Activated naive CD8-positive, alpha-beta T cell treated with anti-CD3 and anti-CD28 coated beads, Interleukin-2, amount 10 ng/mL, durations not matched to agents 7 days and 5 days (primary cell): ENCODE measurements around the gene LTO1. TPM values are rescaled to one million over a fixed set of nuclear protein-coding genes. Genes with fewer than 3 reads are reported as not detected.

Experiments
- ATAC-seq: fragments of 150-1000 bp; cut with Tn5 transposase; one replicate; pipeline ENCODE4 v1.10.0; 2021; ENCODE audit warnings: low read depth, moderate library complexity
- POLR2A ChIA-PET: fragments of 350-600 bp; sonication (Branson Sonifier 250); formaldehyde crosslinking; loops from one replicate; lab custom pipeline; 2021; ENCODE audit warnings: antibody characterized with exemption; lab: Charles Lee
- DNase-seq: peaks from one replicate; pipeline ENCODE4 v3.0.0; 2021
- H3K27ac Mint-ChIP-seq: one replicate; pipeline ENCODE4 v1.8.0; 2022; ENCODE audit warnings: mild to moderate bottlenecking, mixed read lengths
- H3K27me3 Mint-ChIP-seq: one replicate; pipeline ENCODE4 v1.8.0; 2022; ENCODE audit warnings: mild to moderate bottlenecking, moderate library complexity, mixed read lengths
- H3K36me3 Mint-ChIP-seq: one replicate; pipeline ENCODE4 v1.8.0; 2021; ENCODE audit warnings: mild to moderate bottlenecking, mixed read lengths
- H3K4me1 Mint-ChIP-seq: one replicate; pipeline ENCODE4 v1.8.0; 2021; ENCODE audit warnings: mixed read lengths
- H3K4me3 Mint-ChIP-seq: one replicate; pipeline ENCODE4 v1.8.0; 2022; ENCODE audit warnings: mild to moderate bottlenecking, moderate library complexity, mixed read lengths
- H3K9me3 Mint-ChIP-seq: one replicate; pipeline ENCODE4 v1.8.0; 2021; ENCODE audit warnings: mixed read lengths
- total RNA-seq, 2 experiments: library from RNA; stranded (reverse); gene quantifications; one replicate each; pipeline ENCODE4 v1.2.3, GENCODE V29; 2021

LTO1 gene
- total RNA-seq, 2 experiments from 2014 or later, result 35.0 to 37.1 TPM

DNA sequence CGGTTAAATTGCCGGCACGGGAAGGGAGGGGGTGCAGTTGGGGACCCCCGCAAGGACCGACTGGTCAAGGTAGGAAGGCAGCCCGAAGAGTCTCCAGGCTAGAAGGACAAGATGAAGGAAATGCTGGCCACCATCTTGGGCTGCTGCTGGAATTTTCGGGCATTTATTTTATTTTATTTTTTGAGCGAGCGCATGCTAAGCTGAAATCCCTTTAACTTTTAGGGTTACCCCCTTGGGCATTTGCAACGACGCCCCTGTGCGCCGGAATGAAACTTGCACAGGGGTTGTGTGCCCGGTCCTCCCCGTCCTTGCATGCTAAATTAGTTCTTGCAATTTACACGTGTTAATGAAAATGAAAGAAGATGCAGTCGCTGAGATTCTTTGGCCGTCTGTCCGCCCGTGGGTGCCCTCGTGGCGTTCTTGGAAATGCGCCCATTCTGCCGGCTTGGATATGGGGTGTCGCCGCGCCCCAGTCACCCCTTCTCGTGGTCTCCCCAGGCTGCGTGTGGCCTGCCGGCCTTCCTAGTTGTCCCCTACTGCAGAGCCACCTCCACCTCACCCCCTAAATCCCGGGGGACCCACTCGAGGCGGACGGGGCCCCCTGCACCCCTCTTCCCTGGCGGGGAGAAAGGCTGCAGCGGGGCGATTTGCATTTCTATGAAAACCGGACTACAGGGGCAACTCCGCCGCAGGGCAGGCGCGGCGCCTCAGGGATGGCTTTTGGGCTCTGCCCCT, 34.7 kb downstream of the LTO1 start:
- Mint-ChIP-seq H3K27me3 (peaks cover 50% of the 10 kb centered on the region), H3K4me3 (peak overlapping the region; percentile 33), H3K36me3 (no peaks in the 10 kb centered on the region), H3K4me1 (peaks cover 14% of the 10 kb centered on the region), H3K27ac (no peak overlapping the region), H3K9me3 (no peaks in the 10 kb centered on the region)
- ATAC-seq (no peak), DNase-seq (no peak)
- POLR2A ChIA-PET, result no interaction called here

DNA sequence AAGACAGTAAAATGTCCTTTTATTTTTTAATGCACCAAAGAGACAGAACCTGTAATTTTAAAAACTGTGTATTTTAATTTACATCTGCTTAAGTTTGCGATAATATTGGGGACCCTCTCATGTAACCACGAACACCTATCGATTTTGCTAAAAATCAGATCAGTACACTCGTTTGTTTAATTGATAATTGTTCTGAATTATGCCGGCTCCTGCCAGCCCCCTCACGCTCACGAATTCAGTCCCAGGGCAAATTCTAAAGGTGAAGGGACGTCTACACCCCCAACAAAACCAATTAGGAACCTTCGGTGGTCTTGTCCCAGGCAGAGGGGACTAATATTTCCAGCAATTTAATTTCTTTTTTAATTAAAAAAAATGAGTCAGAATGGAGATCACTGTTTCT, 35.3 kb downstream of the LTO1 start:
- Mint-ChIP-seq H3K4me1 (peaks cover 14% of the 10 kb centered on the region), H3K27ac (no peak overlapping the region)
- POLR2A ChIA-PET, result no interaction called here

GRCh38 chr11:69638941-69639681, 36.0 kb downstream of the LTO1 start:
- no peak for ATAC-seq
- H3K4me3 Mint-ChIP-seq, result no peak overlapping the region
- peaks cover 59% of the 10 kb centered on the region for H3K27me3 Mint-ChIP-seq
- POLR2A ChIA-PET, result no interaction called here
- H3K27ac Mint-ChIP-seq, result no peak overlapping the region
- H3K9me3 Mint-ChIP-seq, result no peaks in the 10 kb centered on the region
- DNase-seq, result no peak
- H3K4me1 Mint-ChIP-seq, result peaks cover 14% of the 10 kb centered on the region
- H3K36me3 Mint-ChIP-seq, result no peaks in the 10 kb centered on the region

More for the DNA sequence above, 35.3 kb downstream of the LTO1 start:
- Mint-ChIP-seq H3K9me3 (no peaks in the 10 kb centered on the region), H3K4me3 (no peak overlapping the region), H3K36me3 (no peaks in the 10 kb centered on the region), H3K27me3 (peaks cover 53% of the 10 kb centered on the region)
- ATAC-seq (no peak), DNase-seq (no peak)

- peaks cover 67% of the 10 kb centered on the region for H3K27me3 Mint-ChIP-seq
- ATAC-seq (no peak), DNase-seq (no peak)
- H3K9me3 Mint-ChIP-seq, result no peaks in the 10 kb centered on the region
- peak overlapping the region; percentile 22 for H3K4me3 Mint-ChIP-seq
- H3K27ac Mint-ChIP-seq, result peak overlapping the region; percentile 72
- no peaks in the 10 kb centered on the region for H3K36me3 Mint-ChIP-seq
- POLR2A ChIA-PET, result interaction anchor here (0.7 kb wide), 1 partner anchor 365 kb away, joined by 3 read pairs; no protein-coding TSS in a partner anchor
- H3K4me1 Mint-ChIP-seq, result peaks cover 14% of the 10 kb centered on the region
Measured at GRCh38 chr11:69637941-69638871, 36.9 kb downstream of the LTO1 start.

GRCh38 chr11:69637198-69637940, 37.8 kb downstream of the LTO1 start:
- Mint-ChIP-seq H3K4me3 (peak overlapping the region; percentile 44), H3K27ac (no peak overlapping the region), H3K36me3 (no peaks in the 10 kb centered on the region), H3K27me3 (peaks cover 73% of the 10 kb centered on the region), H3K4me1 (peaks cover 14% of the 10 kb centered on the region), H3K9me3 (no peaks in the 10 kb centered on the region)
- POLR2A ChIA-PET, result interaction anchor here (0.7 kb wide), 1 partner anchor 364 kb away, joined by 3 read pairs; no protein-coding TSS in a partner anchor
- DNase-seq (no peak), ATAC-seq (no peak)

DNA sequence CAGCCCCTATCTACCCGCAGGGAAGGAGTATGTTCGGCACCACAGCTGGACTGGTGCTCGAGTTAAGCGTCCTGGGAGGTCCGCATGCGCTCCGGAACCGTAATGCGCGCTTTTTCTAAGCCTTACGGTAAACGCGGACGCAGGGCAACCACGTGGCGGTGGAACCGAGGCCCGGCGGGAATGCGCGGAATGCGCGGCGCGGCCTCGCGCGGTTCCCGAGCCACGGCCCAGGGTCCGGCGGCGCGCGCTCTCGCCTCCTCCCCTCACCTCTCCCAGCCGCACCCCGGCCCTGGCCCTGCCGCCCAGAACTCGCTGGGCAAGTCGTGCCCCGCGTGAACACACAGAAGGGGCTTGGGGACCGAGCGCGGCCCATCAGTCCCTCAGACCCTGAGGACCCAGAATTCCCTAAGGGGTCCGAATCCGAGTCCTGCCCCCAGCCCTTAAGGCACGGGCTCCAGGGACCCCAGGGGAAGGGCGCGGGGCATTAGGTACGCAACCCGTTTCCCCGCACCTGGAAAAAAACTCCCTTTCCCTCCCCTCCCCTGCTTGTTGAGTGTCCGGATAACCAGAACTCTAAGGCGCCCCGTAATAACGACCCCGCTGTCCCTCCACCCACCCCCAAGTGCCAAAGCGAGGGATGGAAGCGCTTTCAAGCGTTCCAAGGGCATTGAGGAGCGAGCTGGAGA, 38.5 kb downstream of the LTO1 start:
- Mint-ChIP-seq H3K4me1 (peaks cover 14% of the 10 kb centered on the region), H3K27ac (no peak overlapping the region), H3K27me3 (peaks cover 75% of the 10 kb centered on the region), H3K36me3 (no peaks in the 10 kb centered on the region), H3K4me3 (peak overlapping the region; percentile 10), H3K9me3 (no peaks in the 10 kb centered on the region)
- no peak for DNase-seq
- POLR2A ChIA-PET, result no interaction called here
- ATAC-seq, result no peak

DNA sequence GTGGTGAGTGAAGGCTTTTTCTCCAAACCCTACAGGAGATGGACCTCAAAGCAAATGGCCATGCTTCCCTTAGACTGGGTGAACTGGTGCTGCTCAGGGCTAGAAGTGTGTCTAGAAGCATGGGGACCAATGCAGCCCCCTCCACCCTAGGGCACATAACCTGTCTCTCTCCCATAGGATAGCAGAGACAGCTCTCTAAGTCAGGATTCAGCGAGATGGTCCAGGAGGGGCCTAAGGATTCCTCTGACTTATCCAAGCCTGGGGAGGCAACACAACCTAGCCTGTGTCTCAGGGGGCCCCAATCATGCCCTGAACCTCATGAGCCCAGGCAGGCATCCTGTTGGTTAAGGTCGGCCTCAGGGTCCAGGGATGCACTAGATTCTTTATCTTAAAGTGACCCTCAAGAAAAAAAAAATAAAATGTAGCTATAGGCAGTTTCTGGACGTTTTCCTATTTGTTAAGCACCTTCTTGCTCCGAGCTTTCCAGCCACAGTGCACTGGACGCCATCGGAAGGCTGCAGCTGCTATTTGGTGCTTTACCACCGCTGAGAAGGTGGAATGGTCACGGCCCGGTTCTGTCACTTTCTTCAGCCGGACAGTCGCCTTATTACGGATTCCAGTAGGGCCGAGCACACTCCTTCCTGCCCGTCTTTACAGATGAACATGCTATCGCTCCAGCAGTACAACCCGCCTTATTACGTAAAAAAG, 39.2 kb downstream of the LTO1 start:
- Mint-ChIP-seq H3K9me3 (no peaks in the 10 kb centered on the region), H3K4me3 (no peak overlapping the region), H3K27me3 (peaks cover 71% of the 10 kb centered on the region), H3K36me3 (no peaks in the 10 kb centered on the region), H3K4me1 (peaks cover 10% of the 10 kb centered on the region), H3K27ac (no peak overlapping the region)
- POLR2A ChIA-PET, result no interaction called here
- DNase-seq, result no peak
- no peak for ATAC-seq

- peaks cover 7% of the 10 kb centered on the region for H3K4me1 Mint-ChIP-seq
- POLR2A ChIA-PET, result interaction anchor here (0.6 kb wide), 1 partner anchor 31 kb away, joined by 3 read pairs; no protein-coding TSS in a partner anchor
- H3K4me3 Mint-ChIP-seq, result no peak overlapping the region
- no peaks in the 10 kb centered on the region for H3K36me3 Mint-ChIP-seq
- ATAC-seq (no peak), DNase-seq (no peak)
- no peaks in the 10 kb centered on the region for H3K9me3 Mint-ChIP-seq
- peaks cover 65% of the 10 kb centered on the region for H3K27me3 Mint-ChIP-seq
- H3K27ac Mint-ChIP-seq, result no peak overlapping the region
Measured at GRCh38 chr11:69635195-69635594, 40.0 kb downstream of the LTO1 start.

DNA sequence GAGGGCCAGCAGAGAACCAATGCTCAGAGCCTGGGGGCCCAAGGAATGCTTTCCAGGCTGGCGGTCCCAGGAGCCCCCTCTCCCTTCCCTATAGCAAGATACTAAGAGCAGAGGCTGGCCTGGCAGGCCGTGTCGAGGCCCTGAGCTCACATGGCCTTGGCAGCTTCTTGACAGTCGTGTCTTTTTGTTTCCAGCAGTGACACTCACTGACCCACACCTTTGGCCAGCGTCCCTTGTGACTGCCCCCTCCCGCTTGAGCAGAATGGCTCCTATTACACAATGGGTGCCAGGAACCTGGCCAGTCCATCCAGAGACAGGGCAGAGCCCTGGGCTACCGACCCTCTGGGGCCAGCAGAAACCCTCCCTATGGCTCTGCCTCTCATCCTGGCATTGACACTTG, 40.6 kb downstream of the LTO1 start:
- DNase-seq (no peak), ATAC-seq (no peak)
- Mint-ChIP-seq H3K27me3 (peaks cover 59% of the 10 kb centered on the region), H3K9me3 (peaks cover 4% of the 10 kb centered on the region), H3K27ac (no peak overlapping the region), H3K36me3 (no peaks in the 10 kb centered on the region), H3K4me1 (peaks cover 5% of the 10 kb centered on the region), H3K4me3 (no peak overlapping the region)
- POLR2A ChIA-PET, result no interaction called here

DNA sequence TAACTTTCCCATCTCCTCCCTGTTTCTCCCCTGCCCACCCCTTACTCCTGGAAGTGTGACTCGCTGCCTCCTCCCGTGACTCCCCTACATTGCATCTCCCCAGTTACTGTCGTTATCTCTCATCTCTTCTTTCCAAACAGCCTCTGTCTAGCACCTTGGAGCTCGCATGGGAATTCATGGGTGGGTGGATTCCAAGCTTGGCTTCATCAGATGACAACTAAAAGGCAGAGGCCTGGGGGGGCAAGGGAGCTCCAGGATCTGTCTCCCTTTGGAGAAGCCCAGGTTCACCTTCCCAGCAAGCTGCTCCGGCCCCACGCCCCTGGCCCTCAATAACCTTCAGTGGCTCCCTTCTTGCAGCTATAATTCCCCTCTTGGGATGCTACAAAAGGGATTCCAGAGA, 41.1 kb downstream of the LTO1 start:
- Mint-ChIP-seq H3K36me3 (peaks cover 1% of the 10 kb centered on the region), H3K27ac (no peak overlapping the region), H3K4me3 (no peak overlapping the region), H3K9me3 (peaks cover 4% of the 10 kb centered on the region), H3K4me1 (peaks cover 5% of the 10 kb centered on the region), H3K27me3 (peaks cover 56% of the 10 kb centered on the region)
- no peak for DNase-seq
- POLR2A ChIA-PET, result no interaction called here
- no peak for ATAC-seq

GRCh38 chr11:69632900-69633299, 42.3 kb downstream of the LTO1 start:
- Mint-ChIP-seq H3K36me3 (peaks cover 1% of the 10 kb centered on the region), H3K27me3 (peaks cover 51% of the 10 kb centered on the region)

DNA sequence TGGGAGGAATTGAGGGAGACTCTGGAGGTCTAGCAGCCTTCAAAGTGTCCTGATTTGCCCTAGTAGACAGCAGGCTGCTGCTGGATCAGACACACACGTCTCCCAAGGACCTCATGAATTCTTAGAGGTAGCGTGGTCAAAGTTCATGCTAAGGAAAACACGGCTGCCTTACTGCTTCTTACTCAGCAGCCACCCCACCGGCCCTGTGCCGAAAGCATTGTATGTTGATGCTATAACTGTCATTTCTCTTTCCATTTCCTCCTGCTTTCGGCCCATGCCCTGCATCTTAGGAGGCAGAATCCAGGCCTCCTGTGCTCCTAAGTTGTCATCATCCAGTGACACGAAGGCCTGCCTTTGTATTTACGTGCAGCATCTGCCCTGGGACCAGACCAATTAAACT, 44.7 kb downstream of the LTO1 start:
- ATAC-seq (no peak), DNase-seq (no peak)
- Mint-ChIP-seq H3K4me3 (no peak overlapping the region), H3K27me3 (peaks cover 33% of the 10 kb centered on the region), H3K27ac (no peak overlapping the region), H3K9me3 (peaks cover 4% of the 10 kb centered on the region), H3K4me1 (no peaks in the 10 kb centered on the region), H3K36me3 (peaks cover 1% of the 10 kb centered on the region)
- POLR2A ChIA-PET, result no interaction called here

More at GRCh38 chr11:69632900-69633299, 42.3 kb downstream of the LTO1 start:
- Mint-ChIP-seq H3K9me3 (peaks cover 4% of the 10 kb centered on the region), H3K4me1 (peaks cover 4% of the 10 kb centered on the region), H3K27ac (no peak overlapping the region), H3K4me3 (no peak overlapping the region)
- ATAC-seq (no peak), DNase-seq (no peak)
- POLR2A ChIA-PET, result no interaction called here
